ENCODE results near the gene HK3.

DNA sequence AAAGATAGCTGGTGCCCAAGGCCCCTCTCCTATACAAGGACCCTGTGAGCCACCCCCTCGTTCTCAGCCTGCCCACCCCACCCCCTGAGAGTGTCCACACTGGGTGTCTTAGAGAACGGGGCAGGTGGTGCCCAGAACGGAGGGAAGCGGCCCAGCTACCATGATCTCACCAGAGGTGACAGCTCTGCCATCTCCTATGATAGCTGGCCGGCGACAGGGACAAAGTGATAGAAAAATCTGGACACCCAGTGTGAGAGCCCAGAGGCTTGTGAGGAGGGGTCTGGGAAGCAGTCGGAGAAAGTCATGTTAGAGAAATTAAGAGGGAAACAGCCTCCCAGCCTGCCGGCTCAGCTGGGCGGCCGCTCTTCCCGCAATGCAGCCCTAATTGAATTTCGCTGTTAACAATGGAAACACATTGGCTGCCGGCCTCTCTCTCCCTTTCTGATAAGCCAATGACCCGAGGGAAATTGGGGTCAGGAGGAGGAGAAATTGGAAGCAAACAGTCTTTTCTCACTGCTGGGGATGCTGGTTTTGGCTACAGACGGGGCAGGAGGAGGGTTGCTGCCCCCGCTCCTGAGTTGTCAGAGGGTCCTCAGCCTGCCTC is 32.3 kb downstream of the HK3 start:
- TF ChIP-seq, protein P1, sequence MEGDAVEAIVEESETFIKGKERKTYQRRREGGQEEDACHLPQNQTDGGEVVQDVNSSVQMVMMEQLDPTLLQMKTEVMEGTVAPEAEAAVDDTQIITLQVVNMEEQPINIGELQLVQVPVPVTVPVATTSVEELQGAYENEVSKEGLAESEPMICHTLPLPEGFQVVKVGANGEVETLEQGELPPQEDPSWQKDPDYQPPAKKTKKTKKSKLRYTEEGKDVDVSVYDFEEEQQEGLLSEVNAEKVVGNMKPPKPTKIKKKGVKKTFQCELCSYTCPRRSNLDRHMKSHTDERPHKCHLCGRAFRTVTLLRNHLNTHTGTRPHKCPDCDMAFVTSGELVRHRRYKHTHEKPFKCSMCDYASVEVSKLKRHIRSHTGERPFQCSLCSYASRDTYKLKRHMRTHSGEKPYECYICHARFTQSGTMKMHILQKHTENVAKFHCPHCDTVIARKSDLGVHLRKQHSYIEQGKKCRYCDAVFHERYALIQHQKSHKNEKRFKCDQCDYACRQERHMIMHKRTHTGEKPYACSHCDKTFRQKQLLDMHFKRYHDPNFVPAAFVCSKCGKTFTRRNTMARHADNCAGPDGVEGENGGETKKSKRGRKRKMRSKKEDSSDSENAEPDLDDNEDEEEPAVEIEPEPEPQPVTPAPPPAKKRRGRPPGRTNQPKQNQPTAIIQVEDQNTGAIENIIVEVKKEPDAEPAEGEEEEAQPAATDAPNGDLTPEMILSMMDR (IDR thresholded peaks at IDR 0.05) = no peak
- TF ChIP-seq POLR2AphosphoS5 (IDR thresholded peaks at IDR 0.05) (no peak), POLR2A (IDR thresholded peaks at IDR 0.05) (no peak)
